SK-N-SH (cell line): ENCODE measurements around the gene AP3D1. TPM values are rescaled to one million over a fixed set of nuclear protein-coding genes. Genes with fewer than 3 reads are reported as not detected.

Experiments
- CTCF ChIA-PET: fragments of 300-600, 350-600 bp; formaldehyde crosslinking; extraction: SDS; loops from one replicate; lab custom pipeline; 2021; lab: Yijun Ruan, JAX
- POLR2A ChIA-PET: fragments of 350-600 bp; sonication (Branson Sonifier 250); formaldehyde crosslinking; extraction: SDS; loops from one replicate; lab custom pipeline; 2020; ENCODE audit warnings: antibody characterized with exemption, inconsistent platforms; lab: Yijun Ruan, JAX
- DNase-seq: peaks from one replicate; pipeline ENCODE4 v3.0.0; 2012
- H2AFZ ChIP-seq: fragments of 200-600 bp; sonication (generic); 2 replicates; pipeline ENCODE4 v1.8.1; 2016; ENCODE audit warnings: antibody characterized with exemption, mild to moderate bottlenecking, low read depth
- H3F3A ChIP-seq: fragments of 200-600 bp; sonication (generic); replicated peaks from 2 replicates; pipeline ENCODE3; 2016; ENCODE audit warnings: antibody characterized with exemption, mild to moderate bottlenecking; ENCODE audit not compliant: insufficient read depth
- H3K27ac ChIP-seq, 2 experiments: fragments of 200-500 bp in 1 of 2; fragments of 200-600 bp in 1 of 2; sonication (Bioruptor generic) in 1 of 2; sonication (generic), shearing (Covaris generic) in 1 of 2; 2 replicates each; pipeline versions ENCODE4 v1.5.1 to v1.6.1; 2014 to 2016; ENCODE audit warnings: low read depth in 2 of 2, inconsistent platforms in 1 of 2, low read length in 1 of 2, mild to moderate bottlenecking in 1 of 2, mixed read lengths in 1 of 2
- H3K27me3 ChIP-seq: fragments of 200-600 bp; sonication (generic), shearing (Covaris generic); 2 replicates; pipeline ENCODE4 v1.6.1; 2016; ENCODE audit warnings: mixed run types; ENCODE audit not compliant: insufficient read depth
- H3K36me3 ChIP-seq, 2 experiments: fragments of 200-500 bp in 1 of 2; fragments of 200-600 bp in 1 of 2; sonication (Bioruptor generic) in 1 of 2; sonication (generic) in 1 of 2; replicated peaks in 1 of 2; 2 replicates each; pipeline versions ENCODE3 to v1.5.1; 2014 to 2016; ENCODE audit warnings: low read length in 1 of 2, mild to moderate bottlenecking in 1 of 2; ENCODE audit not compliant: insufficient read depth in 2 of 2, control insufficient read depth in 1 of 2
- H3K4me1 ChIP-seq, 2 experiments: fragments of 200-500 bp in 1 of 2; fragments of 200-600 bp in 1 of 2; sonication (Bioruptor generic) in 1 of 2; sonication (generic), shearing (Covaris generic) in 1 of 2; 2 replicates each; pipeline versions ENCODE4 v1.5.1 to v1.6.1; 2014 to 2016; ENCODE audit warnings: low read depth in 1 of 2, low read length in 1 of 2, mixed run types in 1 of 2; ENCODE audit not compliant: insufficient read depth in 2 of 2, control insufficient read depth in 1 of 2
- H3K4me2 ChIP-seq: fragments of 200-600 bp; sonication (generic), shearing (Covaris generic); 2 replicates; pipeline ENCODE4 v1.6.1; 2017; ENCODE audit warnings: mixed run types
- H3K4me3 ChIP-seq, 2 experiments: fragments of 200-500 bp in 1 of 2; fragments of 200-600 bp in 1 of 2; sonication (Bioruptor generic) in 1 of 2; sonication (generic), shearing (Covaris generic) in 1 of 2; 2 replicates each; pipeline versions ENCODE4 v1.5.1 to v1.8.1; 2014 to 2016; ENCODE audit warnings: low read depth in 2 of 2, inconsistent platforms in 1 of 2, low read length in 1 of 2, mild to moderate bottlenecking in 1 of 2, mixed read lengths in 1 of 2, moderate library complexity in 1 of 2
- H3K79me2 ChIP-seq: fragments of 200-600 bp; sonication (generic); 2 replicates; pipeline ENCODE4 v1.8.1; 2017; ENCODE audit warnings: mild to moderate bottlenecking; ENCODE audit not compliant: insufficient read depth
- H3K9ac ChIP-seq: fragments of 200-600 bp; sonication (generic); 2 replicates; pipeline ENCODE4 v1.6.1; 2017; ENCODE audit warnings: mixed run types
- H3K9me2 ChIP-seq: fragments of 200-600 bp; sonication (generic); 2 replicates; pipeline ENCODE4 v1.6.1; 2017; ENCODE audit warnings: mixed run types
- H3K9me3 ChIP-seq: fragments of 200-600 bp; sonication (generic); 2 replicates; pipeline ENCODE4 v1.6.1; 2017; ENCODE audit warnings: mixed run types, mild to moderate bottlenecking, moderate library complexity
- H4K20me1 ChIP-seq: fragments of 200-600 bp; sonication (generic); 2 replicates; pipeline ENCODE4 v1.6.1; 2017; ENCODE audit warnings: mild to moderate bottlenecking, mixed run types; ENCODE audit not compliant: insufficient read depth
- FOSL2 ChIP-seq: IDR thresholded peaks from 2 replicates; pipeline ENCODE4 v1.4.0; 2012; ENCODE audit warnings: low read depth, mild to moderate bottlenecking, moderate library complexity, borderline replicate concordance
- FOXJ3 ChIP-seq: sonication (generic); formaldehyde crosslinking; IDR thresholded peaks from 2 replicates; pipeline ENCODE4 v1.5.1; 2020; ENCODE audit warnings: mild to moderate bottlenecking, missing genetic modification reagents
- FOXM1 ChIP-seq: IDR thresholded peaks from 2 replicates; pipeline ENCODE4 v1.4.0; 2012; ENCODE audit warnings: low read depth, mild to moderate bottlenecking
- GABPA ChIP-seq: IDR thresholded peaks from 2 replicates; pipeline ENCODE4 v1.4.0; 2012; ENCODE audit warnings: low read depth, mild to moderate bottlenecking
- GATA2 ChIP-seq: sonication (generic); formaldehyde crosslinking; IDR thresholded peaks from 2 replicates; pipeline ENCODE4 v1.5.0; 2020; ENCODE audit warnings: mild to moderate bottlenecking, missing genetic modification reagents
- JUND ChIP-seq: IDR thresholded peaks from 2 replicates; pipeline ENCODE4 v1.4.0; 2012
- MEF2A ChIP-seq: IDR thresholded peaks from 2 replicates; pipeline ENCODE4 v1.4.0; 2012; ENCODE audit warnings: low read depth, borderline replicate concordance
- MXI1 ChIP-seq: IDR thresholded peaks from 2 replicates; pipeline ENCODE4 v1.6.1; 2012; ENCODE audit warnings: mild to moderate bottlenecking, low read depth, low read length, improper control_type of control experiment
- NFIC ChIP-seq: IDR thresholded peaks from 2 replicates; pipeline ENCODE4 v1.4.0; 2012; ENCODE audit warnings: borderline replicate concordance
- NRF1 ChIP-seq: IDR thresholded peaks from 2 replicates; pipeline ENCODE4 v1.6.1; 2012; ENCODE audit warnings: low read depth, mild to moderate bottlenecking, low read length
- RFX5 ChIP-seq: IDR thresholded peaks from 2 replicates; pipeline ENCODE4 v1.6.1; 2012; ENCODE audit warnings: mild to moderate bottlenecking, improper control_type of control experiment, low read length
- RXRA ChIP-seq: IDR thresholded peaks from 2 replicates; pipeline ENCODE4 v1.4.0; 2012; ENCODE audit warnings: low read depth, mild to moderate bottlenecking, borderline replicate concordance
- SMC3 ChIP-seq: IDR thresholded peaks from 2 replicates; pipeline ENCODE4 v1.6.1; 2012; ENCODE audit warnings: low read depth, low read length, improper control_type of control experiment
- TAF1 ChIP-seq: IDR thresholded peaks from 2 replicates; pipeline ENCODE4 v1.6.1; 2012; ENCODE audit warnings: low read depth, mild to moderate bottlenecking, low read length, moderate library complexity, borderline replicate concordance
- TCF12 ChIP-seq: IDR thresholded peaks from 2 replicates; pipeline ENCODE4 v1.4.0; 2012
- YY1 ChIP-seq: IDR thresholded peaks from 2 replicates; pipeline ENCODE4 v1.4.0; 2012; ENCODE audit warnings: low read depth, mild to moderate bottlenecking
- WGBS: methylation state at CpG from one replicate; pipeline ENCODE4 v1.1.6; 2017; ENCODE audit warnings: low lambda C conversion rate; 5-methylcytosine and 5-hydroxymethylcytosine counted together
- polyA plus RNA-seq, 3 experiments: library from polyadenylated mRNA; depleted of rRNA; stranded (reverse); fragments of >200 nt; gene quantifications; 2 replicates each; pipeline ENCODE4 v1.2.3, GENCODE V29; 2012
- TF ChIP-seq, protein P1 (sequence below): IDR thresholded peaks from 2 replicates; pipeline ENCODE4; 2012
- TF ChIP-seq, protein P2 (sequence below): IDR thresholded peaks from 2 replicates; pipeline ENCODE4 v1.4.0; 2012; ENCODE audit warnings: low read depth
- TF ChIP-seq, protein P3 (sequence below): IDR thresholded peaks from 2 replicates; pipeline ENCODE4 v1.4.0; 2012; ENCODE audit warnings: low read depth, borderline replicate concordance
- TF ChIP-seq, protein P4 (sequence below): fragments of 150-350 bp; IDR thresholded peaks from 2 replicates; pipeline ENCODE4 v1.6.1; 2017; ENCODE audit warnings: antibody characterized with exemption, low read length, low read depth, borderline replicate concordance

The AP3D1 gene
- polyA plus RNA-seq, 1 of the 3 experiments (the other 2 are of a cell fraction): 127 TPM

DNA sequence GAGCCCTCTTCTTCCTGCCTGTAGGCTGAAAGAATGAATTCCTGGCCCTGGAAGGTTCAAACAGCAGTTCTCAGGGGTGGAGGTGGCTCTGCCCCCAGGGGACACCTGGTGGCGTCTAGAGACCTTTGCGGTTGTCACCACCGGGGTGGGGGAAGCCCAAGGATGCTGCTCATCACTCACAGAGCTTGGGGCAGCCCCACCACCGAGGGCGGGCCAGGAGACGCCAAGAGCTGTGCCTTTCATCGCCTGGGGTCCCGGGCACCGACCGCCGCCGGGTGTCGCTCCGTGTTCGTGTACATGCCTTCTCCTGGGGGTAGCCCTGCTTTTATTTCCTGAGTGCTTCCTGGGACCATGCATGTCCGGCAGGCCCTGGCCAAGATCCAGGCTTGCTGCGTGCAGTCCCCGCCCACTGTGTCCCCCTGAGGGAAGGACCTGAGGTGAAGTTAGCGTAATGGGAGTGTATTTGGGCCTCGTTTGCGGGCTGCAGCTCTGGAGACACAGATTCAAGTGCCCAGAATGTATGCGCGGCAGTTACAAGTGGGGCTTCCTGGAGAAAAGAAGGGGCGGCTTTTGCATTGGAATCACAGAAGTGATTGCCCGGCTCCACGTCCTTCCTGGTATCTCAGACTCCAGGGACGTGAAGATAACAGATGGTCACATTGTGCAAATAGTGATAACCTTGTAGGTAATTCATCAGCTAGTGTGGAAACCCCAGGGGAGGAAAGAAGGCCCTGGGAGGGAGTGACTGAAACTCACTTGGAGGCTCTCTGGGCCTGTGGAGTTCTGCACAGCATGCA lies 20.2 kb upstream of the AP3D1 start:
- Histone ChIP-seq H3K36me3 (no peaks in the 10 kb centered on the region), H3K9me2 (no peaks in the 10 kb centered on the region), H3K9me3 (no peaks in the 10 kb centered on the region), H3K79me2 (peaks cover 97% of the 10 kb centered on the region), H3K4me1 (peaks cover 45% of the 10 kb centered on the region in 2 experiments), H3K27ac (peak overlapping the region in 1 of 2 experiments; percentile 23; a peak in 1 of 4 replicates), H3F3A (peaks cover 29% of the 10 kb centered on the region), H3K4me2 (no peak overlapping the region), H2AFZ (no peak overlapping the region), H3K9ac (no peak overlapping the region), H3K27me3 (no peaks in the 10 kb centered on the region), H4K20me1 (peaks cover 70% of the 10 kb centered on the region), H3K4me3 (no peak overlapping the region)
- DNase-seq: peak; percentile 67
- ChIA-PET CTCF (interaction anchor here (1.1 to 1.7 kb wide), 5 partner anchors 13 to 144 kb away, joined by 3 to 8 read pairs (median 3); no protein-coding TSS in a partner anchor), POLR2A (interaction anchor here (0.8 kb wide), 1 partner anchor 84 kb away, joined by 3 read pairs; no protein-coding TSS in a partner anchor)
- WGBS: 70% methylated on average over 12 of the region's 27 CpGs
- no peak for TF ChIP-seq TAF1
- TF ChIP-seq FOSL2: no peak
- no peak for TF ChIP-seq GATA2 (CRISPR knock-in tag)
- no peak for TF ChIP-seq FOXM1
- TF ChIP-seq, protein P1, sequence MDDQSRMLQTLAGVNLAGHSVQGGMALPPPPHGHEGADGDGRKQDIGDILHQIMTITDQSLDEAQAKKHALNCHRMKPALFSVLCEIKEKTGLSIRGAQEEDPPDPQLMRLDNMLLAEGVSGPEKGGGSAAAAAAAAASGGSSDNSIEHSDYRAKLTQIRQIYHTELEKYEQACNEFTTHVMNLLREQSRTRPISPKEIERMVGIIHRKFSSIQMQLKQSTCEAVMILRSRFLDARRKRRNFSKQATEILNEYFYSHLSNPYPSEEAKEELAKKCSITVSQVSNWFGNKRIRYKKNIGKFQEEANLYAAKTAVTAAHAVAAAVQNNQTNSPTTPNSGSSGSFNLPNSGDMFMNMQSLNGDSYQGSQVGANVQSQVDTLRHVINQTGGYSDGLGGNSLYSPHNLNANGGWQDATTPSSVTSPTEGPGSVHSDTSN: no peak
- no peak for TF ChIP-seq NRF1
- TF ChIP-seq FOXJ3 (CRISPR knock-in tag): no peak
- peak; percentile 23; the same call in 1 of the 2 replicates for TF ChIP-seq MXI1

DNA sequence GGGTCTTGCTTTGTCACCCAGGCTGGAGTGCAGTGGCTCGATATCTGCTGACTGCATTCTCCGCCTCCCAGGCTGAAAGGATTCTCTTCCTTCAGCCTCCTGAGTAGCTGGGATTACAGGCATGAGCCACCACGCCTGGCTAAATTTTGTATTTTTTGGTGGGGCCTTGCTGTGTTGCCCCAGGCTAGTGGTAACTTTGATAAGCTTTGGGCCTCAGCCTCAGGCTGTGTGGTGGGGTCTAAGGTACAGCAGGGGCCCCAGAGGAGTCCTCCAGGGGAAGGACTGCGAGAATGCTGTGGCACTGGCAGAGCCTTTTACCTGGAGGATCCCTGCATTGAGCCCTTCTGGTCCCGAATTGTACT lies 19.6 kb upstream of the AP3D1 start:
- H3K9me3 ChIP-seq: no peaks in the 10 kb centered on the region
- CTCF ChIA-PET: interaction anchor here (1.1 to 1.7 kb wide), 3 partner anchors 15 to 145 kb away, joined by 3 to 8 read pairs (median 5); no protein-coding TSS in a partner anchor
- H3K27me3 ChIP-seq: no peaks in the 10 kb centered on the region
- H3K79me2 ChIP-seq: peaks cover 97% of the 10 kb centered on the region
- H2AFZ ChIP-seq: no peak overlapping the region
- no peak for DNase-seq
- TF ChIP-seq, protein P2, sequence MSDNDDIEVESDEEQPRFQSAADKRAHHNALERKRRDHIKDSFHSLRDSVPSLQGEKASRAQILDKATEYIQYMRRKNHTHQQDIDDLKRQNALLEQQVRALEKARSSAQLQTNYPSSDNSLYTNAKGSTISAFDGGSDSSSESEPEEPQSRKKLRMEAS: no peak
- no peak for TF ChIP-seq TCF12
- TF ChIP-seq SMC3: no peak
- no peak for TF ChIP-seq FOSL2
- TF ChIP-seq, protein P3, sequence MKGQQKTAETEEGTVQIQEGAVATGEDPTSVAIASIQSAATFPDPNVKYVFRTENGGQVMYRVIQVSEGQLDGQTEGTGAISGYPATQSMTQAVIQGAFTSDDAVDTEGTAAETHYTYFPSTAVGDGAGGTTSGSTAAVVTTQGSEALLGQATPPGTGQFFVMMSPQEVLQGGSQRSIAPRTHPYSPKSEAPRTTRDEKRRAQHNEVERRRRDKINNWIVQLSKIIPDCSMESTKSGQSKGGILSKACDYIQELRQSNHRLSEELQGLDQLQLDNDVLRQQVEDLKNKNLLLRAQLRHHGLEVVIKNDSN: no peak
- TF ChIP-seq YY1: no peak
- TF ChIP-seq GABPA: no peak
- TF ChIP-seq JUND: no peak
- no peak for TF ChIP-seq RFX5
- TF ChIP-seq RXRA: no peak
- no peak for TF ChIP-seq MEF2A
- TF ChIP-seq MXI1: no peak
- TF ChIP-seq, protein P4, sequence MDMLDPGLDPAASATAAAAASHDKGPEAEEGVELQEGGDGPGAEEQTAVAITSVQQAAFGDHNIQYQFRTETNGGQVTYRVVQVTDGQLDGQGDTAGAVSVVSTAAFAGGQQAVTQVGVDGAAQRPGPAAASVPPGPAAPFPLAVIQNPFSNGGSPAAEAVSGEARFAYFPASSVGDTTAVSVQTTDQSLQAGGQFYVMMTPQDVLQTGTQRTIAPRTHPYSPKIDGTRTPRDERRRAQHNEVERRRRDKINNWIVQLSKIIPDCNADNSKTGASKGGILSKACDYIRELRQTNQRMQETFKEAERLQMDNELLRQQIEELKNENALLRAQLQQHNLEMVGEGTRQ: no peak
- no peak for TF ChIP-seq FOXJ3 (CRISPR knock-in tag)
- no peak for TF ChIP-seq NFIC
- H4K20me1 ChIP-seq: peaks cover 66% of the 10 kb centered on the region
- no peaks in the 10 kb centered on the region for H3K9me2 ChIP-seq
- H3K4me3 ChIP-seq: no peak overlapping the region
- WGBS: 93% methylated on average over 5 of the region's 5 CpGs
- peaks cover 29% of the 10 kb centered on the region for H3F3A ChIP-seq
- no peak overlapping the region for H3K9ac ChIP-seq
- peak overlapping the region; percentile 73; the same call in 1 of the 2 replicates for H3K4me2 ChIP-seq
- peak overlapping the region in 1 of 2 experiments; percentile 23; a peak in 1 of 4 replicates for H3K27ac ChIP-seq
- peaks cover 45 to 46% of the 10 kb centered on the region in 2 experiments for H3K4me1 ChIP-seq
- POLR2A ChIA-PET: no interaction called here
- H3K36me3 ChIP-seq: no peaks in the 10 kb centered on the region
